Measurements from ENCODE around the gene KCNK1.

GRCh38 chr1:233600488-233600887 lies 13.4 kb upstream of the KCNK1 start:
- TF ChIP-seq CTCF (conservative IDR thresholded peaks at IDR 0.05; ENCODE audit: low read depth, low read length), result no peak
- TF ChIP-seq EZH2 (IDR thresholded peaks at IDR 0.05; ENCODE audit: low read length, unreplicated experiment), result no peak
- TF ChIP-seq EZH2phosphoT487 (IDR thresholded peaks at IDR 0.05; ENCODE audit: borderline replicate concordance, low read length), result no peak

Data from PC-3 (cell line).